ENCODE measurements around the gene COMMD3. TPM values are rescaled to one million over a fixed set of nuclear protein-coding genes. Genes with fewer than 3 reads are reported as not detected.

COMMD3 gene
- total RNA-seq, 1 experiment from 2014 or later: 35.6 TPM

GRCh38 chr10:22317771-22318565 lies 1.8 kb downstream of the COMMD3 start:
- ChIA-PET POLR2A (interaction anchor here (0.5 kb wide), 1 partner anchor 57 kb away, joined by 3 read pairs; no protein-coding TSS in a partner anchor), CTCF (no interaction called here)
- H3K27ac ChIP-seq (ENCODE audit: low read length): peak overlapping the region; percentile 86; the same call in 1 of the 2 replicates
- intact Hi-C loops (cut with micrococcal nuclease; ENCODE audit: unreplicated experiment): loop anchor here (5.0 kb wide), 1 partner anchor 326 kb away; no protein-coding TSS in a partner anchor
- ATAC-seq (no peak), DNase-seq (ENCODE audit: low read depth, low spot score) (no peak)
- H3K4me1 ChIP-seq (ENCODE audit: control insufficient read depth, insufficient read depth, low read length): peaks cover 16% of the 10 kb centered on the region
- no peaks in the 10 kb centered on the region for H3K9me3 ChIP-seq (ENCODE audit: control insufficient read depth, insufficient read depth, low read depth, low read length)
- in situ Hi-C loops (cut with HindIII; ENCODE audit: low pct_unique_long_range_greater_than_20kb, low sequenced_read_pairs): no loop called here
- no TSS peak for BruUV-seq (replicated peaks)
- TF ChIP-seq CTCF (IDR thresholded peaks at IDR 0.05): no peak
- no peak for TF ChIP-seq SIN3A (IDR thresholded peaks at IDR 0.05; ENCODE audit: borderline replicate concordance, insufficient read depth, low read depth, low read length)
- no peak for TF ChIP-seq TCF7L2 (IDR thresholded peaks at IDR 0.05; ENCODE audit: low read depth, low read length)
- no peak for TF ChIP-seq REST (IDR thresholded peaks at IDR 0.05; ENCODE audit: insufficient read depth in 1 of 2, low read depth in 2 of 2, low read length in 1 of 2)
- no peak for TF ChIP-seq POLR2AphosphoS5 (IDR thresholded peaks at IDR 0.05; ENCODE audit: low read depth, low read length)
- H3K4me3 ChIP-seq (ENCODE audit: low read depth in 2 of 2, low read length in 2 of 2): peak overlapping the region; percentile 30 to 58
- no peaks in the 10 kb centered on the region; the same call in 1 of the 2 replicates for H3K36me3 ChIP-seq (ENCODE audit: control insufficient read depth, insufficient read depth, low read length)
- no peaks in the 10 kb centered on the region; the same call in 1 of the 2 replicates for H3K27me3 ChIP-seq (ENCODE audit: control insufficient read depth, insufficient read depth, low read length)

- no peaks in the 10 kb centered on the region; the same call in 1 of the 2 replicates for H3K27me3 ChIP-seq (ENCODE audit: control insufficient read depth, insufficient read depth, low read length)
- H3K4me3 ChIP-seq (ENCODE audit: low read depth in 2 of 2, low read length in 2 of 2): peak overlapping the region in 1 of 2 experiments; percentile 4; a peak in 1 of 4 replicates
- H3K27ac ChIP-seq (ENCODE audit: low read length): peak overlapping the region; percentile 23; the same call in 1 of the 2 replicates
- ChIA-PET CTCF (no interaction called here), POLR2A (no interaction called here)
- DNase-seq (ENCODE audit: low read depth, low spot score) (no peak), ATAC-seq (no peak)
- H3K4me1 ChIP-seq (ENCODE audit: control insufficient read depth, insufficient read depth, low read length): peaks cover 21% of the 10 kb centered on the region
- intact Hi-C loops (cut with micrococcal nuclease; ENCODE audit: unreplicated experiment) (loop anchor here (5.0 kb wide), 1 partner anchor 326 kb away; no protein-coding TSS in a partner anchor), in situ Hi-C loops (cut with HindIII; ENCODE audit: low pct_unique_long_range_greater_than_20kb, low sequenced_read_pairs) (no loop called here)
- no peak for TF ChIP-seq TCF7L2 (IDR thresholded peaks at IDR 0.05; ENCODE audit: low read depth, low read length)
- TF ChIP-seq REST (IDR thresholded peaks at IDR 0.05; ENCODE audit: insufficient read depth in 1 of 2, low read depth in 2 of 2, low read length in 1 of 2): no peak
- no peak for TF ChIP-seq SIN3A (IDR thresholded peaks at IDR 0.05; ENCODE audit: borderline replicate concordance, insufficient read depth, low read depth, low read length)
- TF ChIP-seq POLR2AphosphoS5 (IDR thresholded peaks at IDR 0.05; ENCODE audit: low read depth, low read length): no peak
- no peak for TF ChIP-seq CTCF (IDR thresholded peaks at IDR 0.05)
- H3K9me3 ChIP-seq (ENCODE audit: control insufficient read depth, insufficient read depth, low read depth, low read length): no peaks in the 10 kb centered on the region
- no TSS peak for BruUV-seq (replicated peaks)
- no peaks in the 10 kb centered on the region; the same call in 1 of the 2 replicates for H3K36me3 ChIP-seq (ENCODE audit: control insufficient read depth, insufficient read depth, low read length)
Observed at GRCh38 chr10:22318772-22319171, 2.6 kb downstream of the COMMD3 start.
